ENCODE measurements around the gene NGEF.

NGEF gene

DNA sequence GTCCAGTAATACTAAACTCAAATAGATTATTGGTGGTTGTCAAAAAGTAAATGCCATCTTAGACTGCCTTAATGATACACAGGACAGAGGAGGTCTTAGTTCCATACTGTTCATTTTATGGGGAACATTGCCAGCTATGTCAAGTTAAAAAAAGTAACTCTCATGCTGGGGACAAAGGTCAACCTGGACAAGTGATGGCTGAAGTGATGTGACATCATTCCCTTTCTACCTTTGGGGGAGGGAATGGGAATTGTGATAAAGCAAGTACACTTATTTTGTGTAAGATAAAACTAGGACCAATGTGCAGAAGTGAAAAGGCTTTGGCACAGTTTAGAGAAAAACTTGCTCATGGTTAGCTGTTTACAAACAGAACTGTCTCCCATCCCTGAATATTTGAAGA, 167.0 kb downstream of the NGEF start:
- no peak for DNase-seq (ENCODE audit: low read depth in 1 of 2, low spot score in 1 of 2)

GRCh38 chr2:232843834-232844233, 169.2 kb downstream of the NGEF start:
- DNase-seq (ENCODE audit: low read depth in 1 of 2, low spot score in 1 of 2), result no peak

DNA sequence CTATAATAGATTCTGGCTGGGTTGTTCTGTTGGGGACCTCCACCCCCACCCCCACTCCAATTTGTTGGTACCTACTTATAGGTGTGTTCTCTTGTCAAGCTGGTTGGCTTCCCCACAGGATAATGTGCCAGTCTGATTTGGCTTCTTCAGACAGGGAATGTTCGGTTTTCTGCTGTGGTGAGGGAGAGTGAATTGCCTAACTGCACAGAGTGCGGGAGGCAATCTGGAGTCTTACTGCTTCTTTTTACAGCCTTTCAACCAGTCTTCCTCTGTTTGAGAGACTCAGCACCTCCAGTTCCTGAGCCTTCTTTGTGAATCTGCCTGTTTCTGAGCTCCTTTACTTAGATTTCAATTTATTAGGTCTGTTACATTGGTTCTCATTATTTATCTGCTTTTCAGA, 170.4 kb downstream of the NGEF start:
- DNase-seq (ENCODE audit: low read depth in 1 of 2, low spot score in 1 of 2), result no peak

GRCh38 chr2:232839411-232840079, 173.5 kb downstream of the NGEF start:
- no peak for DNase-seq (ENCODE audit: low read depth in 1 of 2, low spot score in 1 of 2)

DNA sequence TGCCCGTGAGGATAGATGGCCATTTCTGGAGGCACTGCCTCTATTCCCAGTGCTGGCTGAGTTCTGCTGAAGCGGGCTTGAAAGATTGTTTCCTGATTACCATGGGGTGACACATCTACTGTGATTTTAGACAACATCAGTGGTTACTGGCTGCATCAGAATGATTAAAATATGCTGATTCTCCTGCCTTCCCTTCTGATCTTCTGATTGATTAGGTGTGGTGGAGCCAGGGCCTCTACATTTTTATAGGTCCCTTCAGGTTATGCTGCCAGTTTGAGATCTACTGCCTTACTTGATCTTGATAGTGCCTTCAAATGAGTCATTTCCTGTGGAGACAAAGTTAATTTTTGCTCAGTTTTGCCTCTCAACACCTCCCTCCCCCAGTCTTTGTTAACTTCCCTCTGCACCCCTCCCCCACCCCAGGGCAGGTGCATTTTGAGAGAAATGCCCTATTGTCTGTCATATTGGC, 174.6 kb downstream of the NGEF start:
- DNase-seq (ENCODE audit: low read depth in 1 of 2, low spot score in 1 of 2), result peak; percentile 22 to 26

DNA sequence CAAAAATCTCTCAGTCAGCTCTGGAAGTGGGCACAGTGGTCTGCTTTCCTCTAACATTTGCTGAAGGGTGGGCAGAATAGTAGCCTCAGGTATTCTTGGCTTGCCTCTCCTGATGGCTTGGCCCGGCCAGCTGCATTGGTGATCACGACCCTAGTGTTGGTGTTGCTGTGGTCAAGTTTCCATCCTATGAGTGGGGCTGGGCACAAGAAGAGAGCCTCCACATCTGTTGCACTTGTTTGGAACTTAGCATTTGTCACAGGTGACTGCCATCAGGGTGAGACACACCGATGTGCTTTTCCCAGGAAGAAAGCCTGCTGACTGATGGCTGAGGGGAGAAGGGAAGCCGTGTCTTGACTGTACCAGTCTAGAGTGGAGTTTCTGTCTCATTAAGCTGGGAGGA, 176.1 kb downstream of the NGEF start:
- DNase-seq (ENCODE audit: low read depth in 1 of 2, low spot score in 1 of 2), result no peak

GRCh38 chr2:232835687-232836208, 177.3 kb downstream of the NGEF start:
- DNase-seq (ENCODE audit: low read depth in 1 of 2, low spot score in 1 of 2), result no peak

DNA sequence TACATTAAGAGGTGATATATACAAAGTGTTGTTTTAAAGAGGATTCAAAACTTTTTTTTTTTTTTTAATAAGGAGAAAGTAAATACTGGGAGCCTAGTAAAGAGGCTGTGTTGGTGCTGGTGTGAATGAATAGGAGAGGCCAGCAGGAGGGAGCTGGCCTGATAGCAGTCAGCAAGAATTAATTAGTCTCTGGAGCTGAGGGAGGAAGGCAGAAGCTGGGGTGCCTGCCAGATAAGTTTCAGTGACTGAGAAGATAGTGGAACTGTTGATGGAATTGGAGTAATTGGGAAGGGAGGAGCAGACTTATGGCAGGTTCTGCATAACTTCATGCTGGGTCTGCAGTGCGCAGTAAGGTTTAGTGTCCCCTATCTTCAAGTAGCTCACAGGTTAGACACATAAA, 179.2 kb downstream of the NGEF start:
- no peak for DNase-seq (ENCODE audit: low read depth in 1 of 2, low spot score in 1 of 2)

DNA sequence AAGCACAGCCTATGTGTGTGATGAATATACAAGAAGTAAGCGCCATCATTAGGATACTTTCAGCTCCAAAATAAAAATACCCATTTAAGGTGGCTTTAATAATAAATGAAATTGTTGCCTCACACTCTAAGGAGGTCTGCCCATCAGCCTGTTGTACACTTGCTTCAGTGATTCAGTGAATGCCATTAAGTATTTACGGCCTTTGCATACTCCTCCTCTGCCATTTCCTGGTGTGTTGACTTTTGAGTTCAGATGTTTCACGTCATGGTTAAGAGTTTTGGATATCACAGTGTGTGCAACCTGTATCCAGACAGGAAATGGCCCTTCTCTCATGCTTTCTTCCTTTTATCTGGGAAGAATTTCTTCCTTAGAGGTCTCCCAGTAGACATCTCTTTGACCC, 181.6 kb downstream of the NGEF start:
- no peak for DNase-seq (ENCODE audit: low read depth in 1 of 2, low spot score in 1 of 2)

DNA sequence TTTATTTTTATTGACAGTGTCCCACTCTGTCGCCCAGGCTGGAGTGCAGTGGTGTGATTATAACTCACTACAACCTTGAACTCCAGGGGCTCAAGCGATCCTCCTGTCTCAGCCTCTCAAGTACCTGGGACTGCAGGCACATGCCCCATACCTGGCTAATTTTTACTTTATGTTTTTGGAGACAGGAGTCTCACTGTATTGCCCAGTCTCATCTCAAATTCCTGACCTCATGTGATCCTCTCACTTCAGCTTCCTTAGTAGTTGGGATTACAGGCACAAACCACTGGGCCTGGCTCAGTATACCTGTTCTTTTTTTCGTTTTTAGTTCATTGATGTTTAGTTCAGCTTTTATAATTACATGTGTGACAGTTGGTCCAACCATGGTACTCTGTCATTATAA, 183.1 kb downstream of the NGEF start:
- DNase-seq (ENCODE audit: low read depth in 1 of 2, low spot score in 1 of 2), result no peak

Measured in stimulated activated CD4-positive, alpha-beta T cell treated with anti-CD3 and anti-CD28 coated beads, Interleukin-15, amount 100 ng/mL, for 1 hour (primary cell).